ENCODE measurements around the gene EFNA5.

GRCh38 chr5:107461770-107462169 is 209.0 kb downstream of the EFNA5 start:
- TF ChIP-seq CTCF (IDR thresholded peaks at IDR 0.05) (no peak), POLR2AphosphoS5 (IDR thresholded peaks at IDR 0.05) (no peak), POLR2A (IDR thresholded peaks at IDR 0.05) (no peak), EP300 (IDR thresholded peaks at IDR 0.05) (no peak)
